Testis (tissue), 3 donors: ENCODE measurements around the gene CHD5. TPM values are rescaled to one million over a fixed set of nuclear protein-coding genes. Genes with fewer than 3 reads are reported as not detected.

ENCODE experiments used
- DNase-seq: peaks from one replicate; pipeline ENCODE4 v3.0.0-alpha.2; 2019
- H3K27ac ChIP-seq, 2 donors: fragments of 200-600 bp; sonication (generic); one replicate each; pipeline ENCODE4 v1.5.1; 2019
- H3K27me3 ChIP-seq: fragments of 200-600 bp; sonication (generic); one replicate; pipeline ENCODE4 v1.5.1; 2019
- H3K36me3 ChIP-seq: fragments of 200-600 bp; sonication (generic); one replicate; pipeline ENCODE4 v1.5.1; 2017; ENCODE audit warnings: low read depth; ENCODE audit errors: missing control alignments
- H3K4me1 ChIP-seq: fragments of 200-600 bp; sonication (generic); one replicate; pipeline ENCODE4 v1.5.1; 2019
- H3K4me3 ChIP-seq, 2 donors: fragments of 200-600 bp; sonication (generic); one replicate each; pipeline ENCODE4 v1.5.1; 2017 to 2019
- H3K9me3 ChIP-seq: fragments of 200-600 bp; sonication (generic); one replicate; pipeline ENCODE4 v1.5.1; 2017
- CTCF ChIP-seq, 3 experiments: fragments of 450-650 bp in 2 of 3; fragments of 200-600 bp in 1 of 3; sonication (generic) in 1 of 3; IDR thresholded peaks; one replicate each; pipeline ENCODE4 v1.5.1; 2016 to 2019; ENCODE audit warnings: antibody characterized with exemption in 3 of 3, mild to moderate bottlenecking in 2 of 3, moderate library complexity in 1 of 3
- POLR2A ChIP-seq: fragments of 450-650 bp; IDR thresholded peaks from one replicate; pipeline ENCODE4 v1.6.1; 2017; ENCODE audit warnings: antibody characterized with exemption, mild to moderate bottlenecking, moderate library complexity
- WGBS, 2 donors: methylation state at CpG; one replicate each; pipeline ENCODE4 v1.1.5; 2018; 5-methylcytosine and 5-hydroxymethylcytosine counted together
- intact Hi-C: fragments of 100-400 bp; cut with DNase I; formaldehyde crosslinking; loops from one replicate; pipeline ENCODE4 v1.15.1; 2023; ENCODE audit warnings: low total_unique reads
- polyA plus RNA-seq: library from polyadenylated mRNA; stranded (reverse); fragments of 350-450 nt; fragmentation: Illumina TruSeq; extraction: RNeasy Lipid Tissue Mini Kit (QIAGEN cat#74804); gene quantifications from one replicate; pipeline ENCODE4 v1.2.3, GENCODE V29; 2014; ENCODE audit warnings: low read depth, low replicate concordance; ENCODE audit not compliant: insufficient read depth
- total RNA-seq, 2 donors: library from RNA; depleted of rRNA; stranded (reverse); fragments of >200 nt; gene quantifications; one replicate each; pipeline ENCODE4 v1.2.3, GENCODE V29; 2016

The CHD5 gene
- total and polyA plus RNA-seq, 3 donors from 2014 or later = 42.1 to 67.5 (median 63.1) TPM

DNA sequence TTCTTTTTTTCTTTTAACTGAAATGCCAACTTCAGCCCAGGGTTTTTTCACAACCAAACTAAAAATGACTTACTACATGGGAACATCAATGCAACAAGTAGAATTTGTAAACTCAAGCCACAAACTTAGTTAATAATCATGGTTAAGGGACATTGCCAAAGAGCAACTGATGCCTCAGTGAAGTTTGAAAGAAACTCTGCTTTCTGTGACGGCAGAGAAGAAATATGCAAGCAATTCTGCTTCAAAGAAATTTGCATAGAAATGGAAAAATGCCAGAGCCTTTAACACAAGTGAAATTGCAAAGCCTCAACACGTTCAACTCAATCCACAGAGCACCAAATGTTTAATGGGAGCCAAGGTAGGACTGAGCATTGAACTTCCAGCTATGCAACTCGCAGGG, 5.0 kb upstream of the CHD5 start:
- no peak for DNase-seq
- Histone ChIP-seq H3K27me3 (no peaks in the 10 kb centered on the region), H3K36me3 (no peaks in the 10 kb centered on the region), H3K27ac (no peak overlapping the region), H3K9me3 (no peaks in the 10 kb centered on the region), H3K4me1 (peaks cover 4% of the 10 kb centered on the region), H3K4me3 (no peak overlapping the region)
- TF ChIP-seq POLR2A = no peak
- no peak for TF ChIP-seq CTCF (IDR thresholded peaks at IDR 0.05)
- intact Hi-C loops = no loop called here
- 80 to 85% methylated on average over 3 of the region's 3 CpGs for WGBS, 2 donors

DNA sequence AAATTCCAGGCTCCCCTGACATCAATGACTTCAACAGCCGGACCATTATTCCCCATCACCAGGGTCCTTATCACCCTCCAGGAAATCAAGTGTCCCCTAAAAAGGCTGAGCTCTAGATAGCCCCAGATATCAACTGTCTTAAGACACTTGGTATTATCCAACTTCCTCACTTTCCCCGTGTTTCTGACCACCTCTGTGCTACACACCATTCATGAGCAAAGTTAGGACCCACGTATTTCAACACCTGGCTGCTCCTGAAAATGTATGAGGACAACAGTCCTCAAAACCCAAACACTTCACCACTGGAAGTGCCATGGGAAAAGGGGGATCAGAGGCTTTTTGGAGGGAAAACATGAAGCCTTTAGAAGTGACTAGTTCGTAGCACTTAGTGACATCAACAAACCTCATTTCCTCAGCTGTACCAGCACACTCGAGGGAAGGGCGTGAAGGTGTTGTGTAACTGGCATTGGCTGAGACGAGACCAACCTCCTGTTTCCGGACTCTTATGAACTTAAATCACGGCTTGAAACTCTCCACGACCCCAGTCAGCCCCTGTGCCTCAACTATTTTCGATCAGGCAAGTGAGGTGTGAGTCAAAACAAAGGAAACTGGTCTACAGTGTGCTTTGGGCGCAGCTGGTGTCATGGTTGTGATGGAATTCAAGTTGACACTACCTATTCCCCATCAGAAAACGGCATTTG, 4.1 kb upstream of the CHD5 start:
- H3K27me3 ChIP-seq = no peaks in the 10 kb centered on the region
- WGBS, 2 donors = 83% methylated on average over 13 of the region's 13 CpGs
- H3K4me1 ChIP-seq = peaks cover 4% of the 10 kb centered on the region
- no peak for DNase-seq
- H3K27ac ChIP-seq = no peak overlapping the region
- no peak for TF ChIP-seq CTCF (IDR thresholded peaks at IDR 0.05)
- no peak for TF ChIP-seq POLR2A
- no peaks in the 10 kb centered on the region for H3K9me3 ChIP-seq
- intact Hi-C loops = no loop called here
- H3K36me3 ChIP-seq = no peaks in the 10 kb centered on the region
- no peak overlapping the region for H3K4me3 ChIP-seq

DNA sequence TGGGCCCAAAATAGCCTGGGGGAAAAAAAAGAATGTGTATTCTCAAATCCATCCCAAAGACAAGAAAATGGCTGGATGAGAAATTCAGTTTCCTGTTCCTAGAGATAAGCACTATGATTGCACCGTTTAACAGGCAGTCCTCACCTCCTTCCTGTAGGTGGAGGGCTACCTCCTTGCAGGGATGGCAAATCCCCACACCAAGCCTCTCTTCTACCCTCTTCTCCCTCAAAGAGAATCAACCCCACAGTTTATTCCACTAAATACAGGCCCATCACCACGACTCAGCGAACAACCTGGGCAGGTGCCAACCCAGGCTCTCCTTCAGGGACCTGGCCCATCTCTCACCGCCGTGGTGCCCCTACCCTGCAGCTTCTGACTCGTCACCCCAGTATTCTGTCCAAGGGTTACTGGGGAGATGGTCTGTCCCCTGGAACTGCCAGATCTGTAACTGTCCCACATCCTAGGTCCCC, 3.4 kb upstream of the CHD5 start:
- H3K36me3 ChIP-seq = no peaks in the 10 kb centered on the region
- intact Hi-C loops = no loop called here
- WGBS, 2 donors = 68 to 78% methylated on average over 6 of the region's 6 CpGs

GRCh38 chr1:6181347-6181770, 1.2 kb upstream of the CHD5 start:
- Histone ChIP-seq H3K4me1 (peaks cover 4% of the 10 kb centered on the region), H3K4me3 (no peak overlapping the region), H3K36me3 (no peaks in the 10 kb centered on the region), H3K27ac (no peak overlapping the region), H3K27me3 (no peaks in the 10 kb centered on the region), H3K9me3 (no peaks in the 10 kb centered on the region)
- 3 to 4% methylated on average over 7 to 10 of the region's 10 CpGs for WGBS, 2 donors
- no peak for TF ChIP-seq CTCF (IDR thresholded peaks at IDR 0.05)
- no peak for TF ChIP-seq POLR2A
- peak; percentile 48 for DNase-seq
- intact Hi-C loops = no loop called here

More for the DNA sequence above, 3.4 kb upstream of the CHD5 start:
- no peak for TF ChIP-seq CTCF (IDR thresholded peaks at IDR 0.05)
- no peak for TF ChIP-seq POLR2A
- Histone ChIP-seq H3K27ac (no peak overlapping the region), H3K9me3 (no peaks in the 10 kb centered on the region), H3K27me3 (no peaks in the 10 kb centered on the region), H3K4me3 (no peak overlapping the region), H3K4me1 (peaks cover 4% of the 10 kb centered on the region)
- DNase-seq = no peak
